AG04450 (cell line): ENCODE data around the gene GTF2A1L. TPM values are rescaled to one million over a fixed set of nuclear protein-coding genes. Genes with fewer than 3 reads are reported as not detected.

Source experiments
- CTCF ChIA-PET: fragments of 300-600, 350-600 bp; formaldehyde crosslinking; extraction: SDS; loops from one replicate; lab custom pipeline; 2022; ENCODE audit warnings: antibody characterized with exemption, inconsistent platforms; lab: Charles Lee
- POLR2A ChIA-PET: fragments of 350-600 bp; formaldehyde crosslinking; extraction: SDS; loops from one replicate; lab custom pipeline; 2021; ENCODE audit warnings: antibody characterized with exemption, inconsistent platforms; lab: Yijun Ruan, JAX
- DNase-seq: peaks from one replicate; pipeline ENCODE4 v3.0.0-alpha.2; 2011; ENCODE audit warnings: low read depth, low spot score
- H3K27ac ChIP-seq: one replicate; pipeline ENCODE4 v1.5.1; 2012; ENCODE audit warnings: low read depth, low read length, control low read depth
- H3K27me3 ChIP-seq: one replicate; pipeline ENCODE4 v1.6.0; 2012; ENCODE audit warnings: low read length; ENCODE audit not compliant: control insufficient read depth, insufficient read depth
- H3K4me3 ChIP-seq: 2 replicates; pipeline ENCODE4 v1.5.1; 2011; ENCODE audit warnings: mild to moderate bottlenecking, low read depth, low read length, control low read depth
- H3K9me3 ChIP-seq: 2 replicates; pipeline ENCODE4 v1.5.1; 2012; ENCODE audit warnings: low read length; ENCODE audit not compliant: control insufficient read depth, insufficient read depth
- polyA plus RNA-seq: library from polyadenylated mRNA; depleted of rRNA; stranded (reverse); fragments of >200 nt; gene quantifications from 2 replicates; pipeline ENCODE4 v1.2.3, GENCODE V29; 2011
- TF ChIP-seq, protein P1 (sequence below): IDR thresholded peaks from 2 replicates; pipeline ENCODE4 v1.5.1; 2011; ENCODE audit warnings: low read depth, low read length, control low read depth, inconsistent platforms

Gene GTF2A1L
- polyA plus RNA-seq, 1 experiment: 0.19 TPM

DNA sequence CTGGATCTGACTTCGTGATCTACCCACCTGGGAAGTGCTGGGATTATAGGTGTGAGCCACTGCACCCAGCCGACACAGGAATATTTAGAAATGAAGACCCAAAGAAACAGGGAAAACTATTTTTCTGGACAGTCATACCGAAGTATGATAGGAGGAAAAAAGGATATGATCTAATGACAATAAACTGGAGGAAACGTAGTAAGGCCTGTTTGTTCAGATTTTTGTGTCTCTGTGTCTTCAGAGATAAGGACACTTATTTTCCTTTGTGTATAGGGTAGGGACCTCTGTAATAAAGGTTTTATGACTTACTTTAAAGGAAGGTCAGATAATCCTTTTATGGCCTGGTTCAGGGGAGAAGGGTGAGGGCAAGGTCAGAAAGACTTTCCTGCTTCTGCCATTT is 55.9 kb downstream of the GTF2A1L start:
- H3K9me3 ChIP-seq: no peaks in the 10 kb centered on the region
- no peak overlapping the region for H3K4me3 ChIP-seq
- H3K27ac ChIP-seq: no peak overlapping the region
- TF ChIP-seq, protein P1, sequence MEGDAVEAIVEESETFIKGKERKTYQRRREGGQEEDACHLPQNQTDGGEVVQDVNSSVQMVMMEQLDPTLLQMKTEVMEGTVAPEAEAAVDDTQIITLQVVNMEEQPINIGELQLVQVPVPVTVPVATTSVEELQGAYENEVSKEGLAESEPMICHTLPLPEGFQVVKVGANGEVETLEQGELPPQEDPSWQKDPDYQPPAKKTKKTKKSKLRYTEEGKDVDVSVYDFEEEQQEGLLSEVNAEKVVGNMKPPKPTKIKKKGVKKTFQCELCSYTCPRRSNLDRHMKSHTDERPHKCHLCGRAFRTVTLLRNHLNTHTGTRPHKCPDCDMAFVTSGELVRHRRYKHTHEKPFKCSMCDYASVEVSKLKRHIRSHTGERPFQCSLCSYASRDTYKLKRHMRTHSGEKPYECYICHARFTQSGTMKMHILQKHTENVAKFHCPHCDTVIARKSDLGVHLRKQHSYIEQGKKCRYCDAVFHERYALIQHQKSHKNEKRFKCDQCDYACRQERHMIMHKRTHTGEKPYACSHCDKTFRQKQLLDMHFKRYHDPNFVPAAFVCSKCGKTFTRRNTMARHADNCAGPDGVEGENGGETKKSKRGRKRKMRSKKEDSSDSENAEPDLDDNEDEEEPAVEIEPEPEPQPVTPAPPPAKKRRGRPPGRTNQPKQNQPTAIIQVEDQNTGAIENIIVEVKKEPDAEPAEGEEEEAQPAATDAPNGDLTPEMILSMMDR: no peak
- no peaks in the 10 kb centered on the region for H3K27me3 ChIP-seq
- ChIA-PET POLR2A (no interaction called here), CTCF (no interaction called here)
- no peak for DNase-seq

DNA sequence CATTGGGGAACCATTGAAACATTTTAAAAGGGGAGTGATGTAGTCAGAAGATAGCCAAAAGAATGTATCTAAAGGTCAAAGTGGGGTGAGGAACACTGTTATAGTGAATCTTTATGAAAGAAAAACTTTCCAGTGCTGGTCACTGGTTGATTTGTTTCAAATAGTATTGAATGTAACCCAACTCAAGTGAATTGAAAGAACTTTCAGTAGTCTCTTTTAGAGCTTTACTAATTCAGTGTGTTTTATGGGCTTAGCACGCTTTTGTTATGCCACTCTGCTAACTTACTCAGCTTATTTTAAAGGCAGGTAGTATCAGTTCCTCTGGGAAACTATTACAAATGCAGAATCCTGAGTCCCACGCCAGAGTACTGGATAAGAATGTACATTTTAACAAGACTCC is 57.3 kb downstream of the GTF2A1L start:
- Histone ChIP-seq H3K9me3 (no peaks in the 10 kb centered on the region), H3K27me3 (no peaks in the 10 kb centered on the region), H3K4me3 (no peak overlapping the region), H3K27ac (no peak overlapping the region)
- ChIA-PET POLR2A (no interaction called here), CTCF (no interaction called here)
- DNase-seq: no peak
- TF ChIP-seq, protein P1: no peak

DNA sequence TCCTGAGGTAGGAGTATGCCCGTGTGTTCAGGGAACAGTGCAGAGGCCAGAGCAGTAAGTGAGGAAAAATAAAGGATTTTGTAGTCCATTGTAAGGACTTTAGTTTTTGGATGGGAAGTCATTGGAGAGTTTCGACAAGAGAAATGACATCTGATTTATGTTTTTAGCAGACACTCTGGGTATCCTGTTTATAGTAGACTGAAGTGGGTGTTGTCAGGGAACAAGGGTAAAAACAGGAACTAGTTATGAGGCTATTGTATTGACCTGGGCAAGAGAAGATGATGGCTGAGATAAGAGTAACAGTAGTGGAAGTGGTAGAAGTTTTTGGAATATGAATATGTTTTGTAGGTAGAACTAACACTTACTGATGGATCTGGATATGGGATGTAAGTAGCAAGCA is 59.8 kb downstream of the GTF2A1L start:
- Histone ChIP-seq H3K27ac (no peak overlapping the region), H3K27me3 (no peaks in the 10 kb centered on the region), H3K9me3 (no peaks in the 10 kb centered on the region), H3K4me3 (no peak overlapping the region)
- TF ChIP-seq, protein P1: no peak
- no peak for DNase-seq
- ChIA-PET POLR2A (no interaction called here), CTCF (no interaction called here)

DNA sequence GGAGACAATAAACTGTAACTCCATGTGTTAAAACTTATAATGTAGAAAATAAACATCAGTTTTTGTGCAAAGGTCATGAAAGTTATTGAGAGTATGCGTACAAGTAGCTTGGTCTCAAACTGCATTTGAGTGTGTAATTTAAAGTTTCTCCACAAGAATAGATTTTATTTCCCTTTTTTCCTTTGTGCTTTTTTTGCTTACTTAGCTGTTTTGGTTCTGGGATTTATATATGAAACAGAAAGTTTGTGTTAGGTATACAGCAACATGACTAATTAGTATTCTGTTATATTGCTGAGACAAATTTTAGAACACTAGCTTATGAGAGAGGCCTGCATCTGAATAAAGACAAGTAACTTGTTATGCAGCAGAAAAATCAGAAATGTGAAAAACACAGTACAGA is 67.5 kb downstream of the GTF2A1L start:
- DNase-seq: no peak
- CTCF ChIA-PET: no interaction called here
- H3K4me3 ChIP-seq: no peak overlapping the region
- no peaks in the 10 kb centered on the region for H3K27me3 ChIP-seq
- TF ChIP-seq, protein P1: no peak
- POLR2A ChIA-PET: no interaction called here
- H3K9me3 ChIP-seq: no peaks in the 10 kb centered on the region
- H3K27ac ChIP-seq: no peak overlapping the region

DNA sequence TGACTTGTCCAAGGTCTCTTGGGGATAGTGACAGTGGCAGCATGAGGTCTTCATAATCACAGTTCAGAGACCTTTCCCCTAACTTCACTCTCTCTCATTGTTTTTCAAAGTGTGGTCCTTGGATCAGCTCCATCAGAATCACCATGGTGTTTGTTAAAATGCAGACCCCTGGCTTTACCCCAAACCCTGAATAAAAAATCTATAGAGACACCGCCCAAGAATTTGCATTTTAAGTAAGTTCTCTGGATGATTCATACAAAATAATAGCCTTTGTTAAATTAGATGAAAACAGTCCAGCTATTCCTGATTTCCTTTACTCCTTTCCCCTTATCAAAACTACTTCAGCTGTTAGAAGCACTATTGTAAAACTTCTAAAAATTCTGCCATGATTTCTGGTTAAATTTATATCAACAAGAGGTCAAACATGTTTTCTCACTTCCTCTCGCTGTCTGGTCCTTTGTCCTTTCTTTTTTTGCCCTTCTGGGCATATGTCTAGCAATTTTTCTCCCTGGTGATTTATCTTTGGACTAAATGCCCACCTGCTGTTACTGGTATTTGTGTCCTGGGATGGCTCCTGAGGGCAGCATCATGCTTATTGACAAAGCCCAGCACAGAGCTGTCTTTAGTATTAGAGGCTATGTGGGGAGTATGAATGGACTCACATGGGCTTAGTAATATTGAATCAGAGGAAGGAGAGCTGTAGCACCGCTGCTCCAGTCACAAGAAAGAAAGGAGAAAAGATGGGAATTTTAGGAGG is 74.5 kb downstream of the GTF2A1L start:
- Histone ChIP-seq H3K9me3 (no peaks in the 10 kb centered on the region), H3K4me3 (no peak overlapping the region), H3K27me3 (no peaks in the 10 kb centered on the region), H3K27ac (no peak overlapping the region)
- CTCF ChIA-PET: no interaction called here
- TF ChIP-seq, protein P1: no peak
- POLR2A ChIA-PET: interaction anchor here (0.6 kb wide), 1 partner anchor 23 kb away, joined by 3 read pairs; no protein-coding TSS in a partner anchor
- DNase-seq: no peak
